ENCODE results near the gene RASA3. TPM values are rescaled to one million over a fixed set of nuclear protein-coding genes. Genes with fewer than 3 reads are reported as not detected.

RASA3 gene
- polyA plus RNA-seq, 3 donors: 9.0 to 32.6 (median 16.6) TPM

DNA sequence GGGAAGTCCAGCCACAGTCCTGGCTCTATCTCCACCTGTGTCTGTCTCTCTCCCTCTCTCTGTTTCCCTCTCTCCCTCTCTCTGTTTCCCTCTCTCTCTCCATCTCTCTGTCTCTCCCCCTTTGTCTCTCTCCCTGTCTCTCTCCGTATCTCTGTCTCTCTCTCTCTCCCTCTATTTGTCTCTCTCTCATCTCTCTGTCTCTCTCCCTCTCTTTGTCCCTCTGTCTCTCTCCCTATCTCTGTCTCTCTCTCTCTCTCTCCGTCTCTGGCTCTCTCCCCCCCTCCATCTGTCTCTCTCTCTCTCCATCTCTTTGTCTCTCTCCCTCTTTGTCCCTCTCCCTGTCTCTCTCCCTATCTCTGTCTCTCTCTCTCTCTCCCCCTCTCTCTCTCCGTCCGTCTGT lies 119.1 kb downstream of the RASA3 start:
- Mint-ChIP-seq H3K36me3 (peaks cover 17 to 40% of the 10 kb centered on the region in 2 donors), H3K4me3 (no peak overlapping the region), H3K4me1 (no peaks in the 10 kb centered on the region), H3K9me3 (peaks cover 0 to 5% (median 3%) of the 10 kb centered on the region in 7 donors), H3K27me3 (ENCODE audit: low read depth in 3 of 3) (peaks cover 0 to 1% (median 0%) of the 10 kb centered on the region in 3 donors), H3K27ac (no peak overlapping the region)
- Histone ChIP-seq H3K79me2 (ENCODE audit: insufficient read depth, low read length) (no peaks in the 10 kb centered on the region), H4K20me1 (ENCODE audit: insufficient read depth, low read length) (peaks cover 17% of the 10 kb centered on the region), H3K36me3 (replicated peaks in 1 of 2; ENCODE audit: control insufficient read depth in 1 of 2, insufficient read depth in 2 of 2, low read length in 2 of 2) (peaks cover 84 to 96% of the 10 kb centered on the region in 2 donors), H3K4me3 (replicated peaks in 1 of 3; ENCODE audit: low read depth in 2 of 3, low read length in 3 of 3) (no peak overlapping the region), H3K9me3 (replicated peaks in 1 of 2; ENCODE audit: control insufficient read depth in 1 of 2, insufficient read depth in 1 of 2, low read length in 2 of 2) (no peaks in the 10 kb centered on the region), H3K4me2 (replicated peaks; ENCODE audit: extremely low read depth, low read length, poor library complexity, severe bottlenecking) (no peak overlapping the region), H3K9ac (ENCODE audit: insufficient read depth, low read length, poor library complexity, severe bottlenecking) (no peak overlapping the region), H3K4me1 (ENCODE audit: control insufficient read depth in 1 of 2, insufficient read depth in 2 of 2, low read length in 2 of 2) (no peaks in the 10 kb centered on the region), H3K27me3 (ENCODE audit: control insufficient read depth in 2 of 2, insufficient read depth in 2 of 2, low read length in 2 of 2) (no peaks in the 10 kb centered on the region), H2AFZ (ENCODE audit: insufficient read depth, low read depth, low read length, poor library complexity, severe bottlenecking) (no peak overlapping the region), H3K27ac (ENCODE audit: low read depth in 1 of 2, low read length in 2 of 2) (no peak overlapping the region)
- DNase-seq: no peak
- TF ChIP-seq, protein P1, sequence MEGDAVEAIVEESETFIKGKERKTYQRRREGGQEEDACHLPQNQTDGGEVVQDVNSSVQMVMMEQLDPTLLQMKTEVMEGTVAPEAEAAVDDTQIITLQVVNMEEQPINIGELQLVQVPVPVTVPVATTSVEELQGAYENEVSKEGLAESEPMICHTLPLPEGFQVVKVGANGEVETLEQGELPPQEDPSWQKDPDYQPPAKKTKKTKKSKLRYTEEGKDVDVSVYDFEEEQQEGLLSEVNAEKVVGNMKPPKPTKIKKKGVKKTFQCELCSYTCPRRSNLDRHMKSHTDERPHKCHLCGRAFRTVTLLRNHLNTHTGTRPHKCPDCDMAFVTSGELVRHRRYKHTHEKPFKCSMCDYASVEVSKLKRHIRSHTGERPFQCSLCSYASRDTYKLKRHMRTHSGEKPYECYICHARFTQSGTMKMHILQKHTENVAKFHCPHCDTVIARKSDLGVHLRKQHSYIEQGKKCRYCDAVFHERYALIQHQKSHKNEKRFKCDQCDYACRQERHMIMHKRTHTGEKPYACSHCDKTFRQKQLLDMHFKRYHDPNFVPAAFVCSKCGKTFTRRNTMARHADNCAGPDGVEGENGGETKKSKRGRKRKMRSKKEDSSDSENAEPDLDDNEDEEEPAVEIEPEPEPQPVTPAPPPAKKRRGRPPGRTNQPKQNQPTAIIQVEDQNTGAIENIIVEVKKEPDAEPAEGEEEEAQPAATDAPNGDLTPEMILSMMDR (IDR thresholded peaks at IDR 0.05): no peak
- intact Hi-C loops (cut with micrococcal nuclease): no loop called here
- WGBS (ENCODE audit: insufficient coverage): 86% methylated on average over 4 of the region's 4 CpGs

DNA sequence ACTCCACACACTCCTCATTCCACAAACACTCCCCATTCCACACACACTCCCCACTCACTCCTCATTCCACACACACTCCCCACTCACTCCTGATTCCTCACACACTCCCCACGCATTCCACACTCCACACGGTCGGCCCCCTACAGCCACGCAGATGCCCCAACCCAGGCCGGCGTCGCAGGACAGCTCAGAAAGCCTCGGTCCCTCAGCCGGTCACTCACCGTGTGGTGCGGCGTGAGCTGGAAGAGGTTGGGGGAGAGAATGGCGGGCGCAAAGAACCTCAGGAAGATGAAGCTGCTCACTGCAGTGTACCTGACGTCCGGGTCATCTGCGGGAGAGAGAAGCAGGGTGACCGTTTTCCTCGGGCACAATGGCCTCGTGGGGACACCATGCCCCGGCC lies 119.5 kb downstream of the RASA3 start:
- no peak overlapping the region for H3K27ac Mint-ChIP-seq
- H3K27me3 ChIP-seq (ENCODE audit: control insufficient read depth in 2 of 2, insufficient read depth in 2 of 2, low read length in 2 of 2): no peaks in the 10 kb centered on the region
- H3K9ac ChIP-seq (ENCODE audit: insufficient read depth, low read length, poor library complexity, severe bottlenecking): no peak overlapping the region
- H3K79me2 ChIP-seq (ENCODE audit: insufficient read depth, low read length): no peaks in the 10 kb centered on the region
- TF ChIP-seq, protein P1 (IDR thresholded peaks at IDR 0.05): no peak
- no peak overlapping the region for H3K4me3 ChIP-seq (replicated peaks in 1 of 3; ENCODE audit: low read depth in 2 of 3, low read length in 3 of 3)
- peaks cover 83 to 91% of the 10 kb centered on the region in 2 donors for H3K36me3 ChIP-seq (replicated peaks in 1 of 2; ENCODE audit: control insufficient read depth in 1 of 2, insufficient read depth in 2 of 2, low read length in 2 of 2)
- no peaks in the 10 kb centered on the region for H3K4me1 Mint-ChIP-seq
- H3K4me1 ChIP-seq (ENCODE audit: control insufficient read depth in 1 of 2, insufficient read depth in 2 of 2, low read length in 2 of 2): no peaks in the 10 kb centered on the region
- H3K9me3 ChIP-seq (replicated peaks in 1 of 2; ENCODE audit: control insufficient read depth in 1 of 2, insufficient read depth in 1 of 2, low read length in 2 of 2): no peaks in the 10 kb centered on the region
- WGBS (ENCODE audit: insufficient coverage): 99% methylated on average over 10 of the region's 21 CpGs
- intact Hi-C loops (cut with micrococcal nuclease): no loop called here
- peaks cover 17 to 36% of the 10 kb centered on the region in 2 donors for H3K36me3 Mint-ChIP-seq
- no peak overlapping the region for H3K4me2 ChIP-seq (replicated peaks; ENCODE audit: extremely low read depth, low read length, poor library complexity, severe bottlenecking)
- no peak overlapping the region for H3K4me3 Mint-ChIP-seq
- peaks cover 0 to 5% (median 3%) of the 10 kb centered on the region in 7 donors for H3K9me3 Mint-ChIP-seq
- peaks cover 17% of the 10 kb centered on the region for H4K20me1 ChIP-seq (ENCODE audit: insufficient read depth, low read length)
- no peak for DNase-seq
- no peak overlapping the region for H2AFZ ChIP-seq (ENCODE audit: insufficient read depth, low read depth, low read length, poor library complexity, severe bottlenecking)
- no peak overlapping the region for H3K27ac ChIP-seq (ENCODE audit: low read depth in 1 of 2, low read length in 2 of 2)
- H3K27me3 Mint-ChIP-seq (ENCODE audit: low read depth in 3 of 3): peaks cover 0 to 1% (median 0%) of the 10 kb centered on the region in 3 donors
